GM18520 (cell line): ENCODE data around the gene MAGEC3.
"Not testable (repeated sequence)": the region's sequence is repeated elsewhere in the genome, so short reads cannot be mapped to it uniquely, and the experiment has no call there.

ENCODE experiments used
- ATAC-seq: cut with Tn5 transposase; IDR thresholded peaks from one replicate; pipeline ENCODE4 v1.9.1; 2021; ENCODE audit not compliant: unreplicated experiment

Gene MAGEC3

DNA sequence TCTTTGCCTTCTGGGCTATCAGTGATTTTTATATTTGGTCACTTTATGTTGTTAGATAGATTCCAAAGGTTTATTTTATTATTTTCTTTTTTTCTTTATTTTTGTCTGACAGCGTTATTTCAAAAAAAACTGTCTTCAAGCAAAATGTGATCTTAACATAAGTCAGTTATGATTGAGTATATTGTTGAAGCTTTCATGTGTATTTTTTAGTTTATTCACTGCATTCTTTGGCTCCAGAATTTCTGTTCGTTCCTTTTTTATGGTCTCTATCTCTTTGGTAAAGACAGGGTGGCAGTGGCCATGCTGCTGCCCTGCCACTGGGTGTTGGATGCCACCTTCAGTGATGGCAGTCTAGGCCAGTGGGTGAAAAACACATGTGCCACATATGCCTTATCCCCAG is at the start of gene MAGEC3:
Gene MAGEC3 (plus strand): TSS at position 301 of the 400 bp plus-strand sequence. CDS start 0 bp downstream, at position 301.
- ATAC-seq: no peak

GRCh38 chrX:141791856-141792255 is 46.3 kb upstream of the MAGEC3 start:
- ATAC-seq: no peak

- no peak for ATAC-seq
Measured at GRCh38 chrX:141811438-141811837, 26.7 kb upstream of the MAGEC3 start.

DNA sequence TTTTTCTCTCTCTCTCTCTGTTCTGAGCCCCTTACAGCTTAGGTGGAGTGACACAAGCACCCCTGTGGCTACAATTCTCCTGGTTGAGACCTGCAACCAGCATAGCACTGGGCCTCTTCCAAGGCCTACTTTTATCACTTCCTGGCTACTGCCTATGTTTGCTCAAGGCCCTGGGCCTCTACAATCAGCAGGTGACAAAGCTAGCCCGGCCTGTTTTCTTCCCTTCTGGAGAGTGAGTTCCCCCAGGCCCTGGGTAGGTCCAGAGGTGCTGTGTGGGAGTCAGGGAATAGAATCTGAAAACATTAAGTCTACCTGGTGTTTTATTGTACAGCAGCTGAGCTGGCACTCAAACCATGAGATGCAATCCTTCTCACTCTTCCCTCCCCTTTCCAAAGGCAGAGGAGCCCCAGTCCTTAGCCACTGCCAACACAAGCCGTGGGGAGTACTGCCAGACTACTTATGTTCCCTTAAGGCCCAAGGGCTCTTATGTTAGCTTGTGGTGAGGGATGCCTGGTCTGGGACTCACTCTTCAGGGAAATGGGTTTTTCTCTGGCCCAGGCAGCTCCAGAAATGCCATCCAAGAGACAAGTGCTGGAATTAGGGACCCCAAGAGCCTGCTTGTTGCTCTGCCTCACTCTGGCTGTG is 23.8 kb upstream of the MAGEC3 start:
- no peak for ATAC-seq

DNA sequence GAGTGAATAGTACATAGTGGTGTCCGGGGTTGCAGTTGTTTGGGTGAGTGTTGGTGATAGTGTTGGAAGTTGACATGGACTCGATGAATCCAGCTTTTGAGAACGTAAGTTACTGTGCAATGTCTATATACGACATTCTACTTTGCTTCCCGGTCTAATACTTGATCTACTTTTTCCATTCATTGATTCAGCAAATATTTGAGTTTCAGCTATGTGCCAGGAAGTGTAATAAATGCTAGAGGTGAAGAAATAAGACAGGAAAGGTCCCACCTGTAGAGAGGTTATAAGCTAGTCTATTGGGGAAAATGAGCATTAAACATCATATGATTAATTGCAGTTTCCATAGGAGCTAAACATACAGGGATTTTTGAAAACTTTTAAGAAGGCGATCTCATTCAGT is 22.2 kb upstream of the MAGEC3 start:
- ATAC-seq: no peak

GRCh38 chrX:141832247-141832646 is 5.9 kb upstream of the MAGEC3 start:
- no peak for ATAC-seq

- ATAC-seq: no peak
Measured at GRCh38 chrX:141839856-141840255, 1.7 kb downstream of the MAGEC3 start.

GRCh38 chrX:141857479-141857878 is 19.4 kb downstream of the MAGEC3 start:
- no peak for ATAC-seq

GRCh38 chrX:141879616-141880015 is 41.5 kb downstream of the MAGEC3 start:
- no peak for ATAC-seq

- not testable (repeated sequence) for ATAC-seq
Measured at GRCh38 chrX:141888811-141889210, 50.7 kb downstream of the MAGEC3 start.

DNA sequence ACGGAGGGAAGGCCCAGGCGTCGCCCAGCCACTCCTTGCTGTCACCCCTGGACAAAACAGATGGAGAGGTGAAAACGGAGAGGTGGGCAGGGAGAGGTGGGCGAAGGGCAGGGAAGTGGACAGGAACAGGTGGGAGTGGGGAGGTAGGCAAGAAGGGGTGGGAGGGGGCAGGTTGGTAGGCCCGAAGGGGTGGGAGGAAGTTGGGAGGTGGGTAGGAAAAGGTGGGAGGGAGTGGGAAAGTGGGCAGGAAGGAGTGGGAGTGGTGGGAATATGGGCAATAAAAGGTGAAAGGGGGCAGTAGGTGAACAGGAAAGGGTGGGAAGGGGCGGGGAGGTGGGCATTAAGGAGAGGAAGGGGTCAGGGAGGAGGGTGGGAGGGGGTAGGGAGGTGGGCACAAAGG is 56.6 kb downstream of the MAGEC3 start:
- no peak for ATAC-seq

DNA sequence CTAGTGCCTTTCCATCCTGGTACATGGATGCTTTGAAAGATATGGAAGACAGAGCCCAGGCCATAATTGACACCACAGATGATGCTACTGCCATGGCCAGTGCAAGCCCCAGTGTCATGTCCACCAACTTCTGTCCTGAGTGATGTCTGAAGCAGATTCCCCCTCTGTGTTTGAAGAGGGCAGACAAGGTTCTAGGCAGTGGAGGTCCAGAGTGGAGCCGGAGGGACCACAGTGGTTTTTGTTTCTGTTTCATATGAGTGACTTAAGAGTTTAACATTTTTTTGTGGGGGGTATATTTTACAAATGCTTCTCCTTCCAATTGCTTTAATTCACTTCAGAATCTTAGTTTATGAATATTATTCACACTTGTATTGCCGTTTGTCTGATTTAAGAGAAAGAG is 59.6 kb downstream of the MAGEC3 start:
- ATAC-seq: no peak

DNA sequence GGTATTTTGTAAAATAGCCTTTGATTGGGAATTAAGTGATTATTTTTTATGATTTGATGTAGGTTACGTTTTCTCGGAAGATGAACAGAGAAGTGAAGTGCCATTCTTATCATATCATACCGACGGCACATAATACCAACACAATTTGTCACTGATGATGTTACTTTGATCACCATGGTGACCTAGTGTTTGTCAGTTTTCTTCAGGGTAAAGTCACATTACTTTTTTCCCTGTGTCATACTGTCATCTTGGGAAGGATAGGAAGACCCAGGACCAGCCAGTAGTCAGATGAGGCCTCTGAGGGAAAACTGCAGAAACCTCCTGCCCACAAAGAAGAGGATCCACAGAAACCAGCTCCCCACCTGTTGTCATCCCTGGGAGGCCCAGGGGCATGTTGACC is 64.2 kb downstream of the MAGEC3 start:
- ATAC-seq: no peak

DNA sequence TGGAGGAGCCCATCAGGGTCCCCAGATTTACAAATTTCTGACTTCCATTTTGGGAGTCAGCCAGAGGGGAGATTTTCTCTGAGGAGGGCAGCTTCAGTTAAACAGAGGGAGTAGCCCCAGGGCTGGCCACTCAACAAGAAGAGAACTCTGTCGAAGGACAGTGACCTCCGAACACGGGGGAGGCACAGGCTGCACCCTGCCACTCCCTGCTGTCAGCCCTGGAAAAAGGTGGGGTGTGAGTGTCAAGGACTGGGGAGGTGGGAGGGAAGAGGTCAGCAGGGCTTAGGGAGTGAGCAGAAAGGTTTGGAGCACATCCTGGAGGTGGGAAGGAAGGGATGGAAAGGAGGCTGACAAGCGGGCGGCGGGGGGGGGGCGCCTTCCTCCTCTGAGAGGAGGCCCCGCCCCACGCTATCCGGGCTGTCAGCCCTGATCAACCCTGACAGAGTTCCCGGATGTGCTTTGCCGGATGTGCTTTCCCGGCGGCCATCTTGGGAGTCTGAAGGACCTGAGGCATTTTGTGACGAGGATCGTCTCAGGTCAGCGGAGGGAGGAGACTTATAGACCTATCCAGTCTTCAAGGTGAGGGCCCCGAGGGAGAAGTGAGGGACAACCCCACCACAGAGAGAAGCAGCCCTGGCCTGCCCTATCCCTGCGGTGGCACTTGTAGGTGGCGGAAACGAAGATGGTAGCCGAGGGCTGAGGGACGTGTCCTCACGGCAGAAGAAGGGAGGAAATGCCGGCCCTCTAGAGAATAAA is 65.5 kb downstream of the MAGEC3 start, which contains the start of gene MAGEC1:
Gene MAGEC1 (plus strand): TSS at position 495 of the 756 bp plus-strand sequence. CDS start 1,179 bp downstream, outside the sequence.
- no peak for ATAC-seq

DNA sequence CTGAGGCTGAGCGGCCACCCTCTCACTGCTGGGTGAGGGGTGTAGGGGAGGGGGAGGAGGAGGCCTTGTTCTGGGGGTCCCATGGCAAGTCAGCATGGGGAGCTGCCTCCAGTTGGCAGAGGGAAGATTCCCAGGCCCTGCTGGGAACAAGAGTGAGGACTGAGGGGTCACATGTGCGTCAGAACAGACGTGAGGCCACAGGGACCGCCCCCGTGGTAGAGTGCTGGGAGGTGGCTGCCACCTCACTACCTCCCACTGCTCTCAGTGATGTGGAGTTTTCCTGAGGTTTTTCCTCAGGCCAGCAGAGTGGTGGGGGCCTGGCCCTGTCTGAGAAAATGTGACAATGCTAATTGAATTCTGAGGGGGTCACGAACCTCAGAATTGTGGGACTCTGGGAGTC is 66.1 kb downstream of the MAGEC3 start:
- no peak for ATAC-seq

DNA sequence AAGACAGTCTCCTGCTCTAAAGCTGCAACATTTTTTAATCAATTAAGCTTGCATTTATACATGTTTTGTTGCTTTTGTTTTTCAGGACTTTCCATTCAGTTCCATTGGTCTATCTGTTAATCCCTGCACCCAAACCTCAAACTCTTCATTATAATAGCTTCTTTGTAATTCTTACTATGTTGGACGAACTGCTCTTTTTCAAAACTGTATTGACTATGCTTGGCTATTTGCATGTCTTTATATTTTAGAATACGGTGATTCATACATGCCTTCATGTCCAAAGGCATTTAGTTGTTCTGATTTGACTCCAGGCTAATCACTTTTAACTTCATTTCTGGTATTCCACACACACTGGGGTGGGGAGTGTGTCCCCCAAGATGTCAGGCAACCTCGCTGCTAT is 79.7 kb downstream of the MAGEC3 start:
- no peak for ATAC-seq

- no peak for ATAC-seq
Measured at GRCh38 chrX:141924293-141924692, 86.2 kb downstream of the MAGEC3 start.

- no peak for ATAC-seq
Measured at GRCh38 chrX:141928432-141928831, 90.3 kb downstream of the MAGEC3 start.

- no peak for ATAC-seq
Measured at GRCh38 chrX:141934059-141934641, 96.0 kb downstream of the MAGEC3 start.

DNA sequence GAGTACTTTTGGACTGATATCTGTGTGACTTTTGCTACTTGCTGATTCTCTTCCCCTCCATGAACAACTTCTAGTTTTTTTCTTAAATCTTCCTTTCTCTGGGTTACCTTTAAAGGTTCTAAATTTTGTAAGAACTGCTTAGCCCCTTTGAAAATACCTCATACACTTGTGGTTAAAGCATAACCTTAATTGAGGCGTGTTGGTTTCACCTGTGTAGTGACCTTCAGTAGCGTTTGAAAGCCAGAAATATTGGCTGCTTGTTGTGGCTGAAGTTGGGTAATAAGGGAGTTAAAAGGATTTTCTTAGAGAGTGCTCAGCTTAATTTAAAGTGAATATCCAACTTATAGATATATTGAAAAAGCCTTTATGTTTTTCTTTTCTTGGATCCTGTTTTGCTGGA is 97.5 kb downstream of the MAGEC3 start:
- no peak for ATAC-seq

DNA sequence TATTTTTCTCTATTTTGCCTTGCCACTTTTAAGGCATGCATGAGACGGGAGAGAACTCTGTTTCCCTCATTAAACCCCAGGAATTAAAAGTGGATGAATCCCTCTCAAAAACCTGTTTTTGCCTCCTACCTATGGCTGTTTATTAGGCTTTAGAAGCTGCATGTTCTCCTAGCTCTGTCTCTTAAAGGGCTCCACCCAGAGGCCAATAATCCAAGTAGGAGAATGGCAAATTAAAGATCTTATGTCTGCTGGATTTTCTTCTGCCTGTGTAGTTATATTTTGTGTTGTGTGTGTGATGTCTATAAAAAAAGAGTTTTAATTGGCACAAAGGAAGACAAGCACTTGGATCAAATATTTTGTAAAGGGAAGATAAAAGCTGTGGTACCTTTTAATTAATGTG is 98.0 kb downstream of the MAGEC3 start:
- ATAC-seq: no peak

DNA sequence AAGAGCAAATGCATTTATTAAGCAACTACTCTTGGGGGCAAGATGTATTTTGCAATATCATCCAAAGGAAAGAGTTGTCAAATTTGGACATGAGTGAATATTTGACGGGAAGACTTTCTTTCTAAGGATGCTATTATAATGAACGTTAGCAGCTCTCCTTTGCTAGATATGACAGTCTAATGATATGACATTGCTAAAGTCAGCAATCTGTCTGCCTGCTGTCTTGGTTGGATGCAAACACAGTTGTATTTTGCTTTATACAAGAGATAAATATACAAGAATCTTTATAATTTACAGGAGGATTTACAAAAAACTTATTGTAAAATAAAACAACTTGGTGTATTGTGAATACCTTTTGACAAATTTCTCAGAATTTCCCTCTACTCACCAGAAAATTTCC is 103.1 kb downstream of the MAGEC3 start:
- ATAC-seq: no peak
